Thoracic aorta (tissue), 2 donors: Measurements from ENCODE around the gene PER2. TPM values are rescaled to one million over a fixed set of nuclear protein-coding genes. Genes with fewer than 3 reads are reported as not detected.

Experiments used
- ATAC-seq: fragments of 150-250 bp; one replicate; pipeline ENCODE4 v1.8.0; 2017; ENCODE audit warnings: low read depth; ENCODE audit not compliant: insufficient number of reproducible peaks, low FRiP score
- DNase-seq: peaks from one replicate; pipeline ENCODE4 v3.0.0-alpha.2; 2020; ENCODE audit warnings: low spot score
- H3K27ac ChIP-seq, 2 donors: fragments of 200-600 bp; sonication (generic); 1 replicate in 1 of 2; 2 replicates in 1 of 2; pipeline ENCODE4 v1.5.1; 2016; ENCODE audit warnings: mild to moderate bottlenecking in 2 of 2, moderate library complexity in 2 of 2
- H3K27me3 ChIP-seq: fragments of 200-600 bp; sonication (generic); replicated peaks from 2 replicates; pipeline ENCODE4 v1.6.0; 2016; ENCODE audit warnings: mild to moderate bottlenecking; ENCODE audit not compliant: insufficient read depth
- H3K36me3 ChIP-seq: fragments of 200-600 bp; sonication (generic); one replicate; pipeline ENCODE4 v1.5.1; 2016
- H3K4me1 ChIP-seq, 2 donors: fragments of 200-600 bp; sonication (generic); 1 replicate in 1 of 2; 2 replicates in 1 of 2; pipeline versions ENCODE4 v1.5.1 to v1.6.0; 2016; ENCODE audit warnings: low read depth in 2 of 2, mild to moderate bottlenecking in 1 of 2; ENCODE audit not compliant: control insufficient read depth in 1 of 2
- H3K4me3 ChIP-seq: fragments of 200-600 bp; sonication (generic); 2 replicates; pipeline ENCODE4 v1.5.1; 2016; ENCODE audit warnings: mild to moderate bottlenecking
- H3K9me3 ChIP-seq: fragments of 200-600 bp; sonication (generic); 2 replicates; pipeline ENCODE4 v1.5.1; 2016
- CTCF ChIP-seq: fragments of 200-600 bp; sonication (generic); IDR thresholded peaks from one replicate; pipeline ENCODE4 v1.5.1; 2019; ENCODE audit warnings: antibody characterized with exemption
- total RNA-seq, 2 donors: library from RNA; depleted of rRNA; stranded (reverse); fragments of >200 nt; gene quantifications; one replicate each; pipeline versions ENCODE4 v1.1.0 to v1.2.3, GENCODE V29; 2016

Gene PER2
- total RNA-seq, 2 donors from 2014 or later, result 14.2 to 26.2 TPM

DNA sequence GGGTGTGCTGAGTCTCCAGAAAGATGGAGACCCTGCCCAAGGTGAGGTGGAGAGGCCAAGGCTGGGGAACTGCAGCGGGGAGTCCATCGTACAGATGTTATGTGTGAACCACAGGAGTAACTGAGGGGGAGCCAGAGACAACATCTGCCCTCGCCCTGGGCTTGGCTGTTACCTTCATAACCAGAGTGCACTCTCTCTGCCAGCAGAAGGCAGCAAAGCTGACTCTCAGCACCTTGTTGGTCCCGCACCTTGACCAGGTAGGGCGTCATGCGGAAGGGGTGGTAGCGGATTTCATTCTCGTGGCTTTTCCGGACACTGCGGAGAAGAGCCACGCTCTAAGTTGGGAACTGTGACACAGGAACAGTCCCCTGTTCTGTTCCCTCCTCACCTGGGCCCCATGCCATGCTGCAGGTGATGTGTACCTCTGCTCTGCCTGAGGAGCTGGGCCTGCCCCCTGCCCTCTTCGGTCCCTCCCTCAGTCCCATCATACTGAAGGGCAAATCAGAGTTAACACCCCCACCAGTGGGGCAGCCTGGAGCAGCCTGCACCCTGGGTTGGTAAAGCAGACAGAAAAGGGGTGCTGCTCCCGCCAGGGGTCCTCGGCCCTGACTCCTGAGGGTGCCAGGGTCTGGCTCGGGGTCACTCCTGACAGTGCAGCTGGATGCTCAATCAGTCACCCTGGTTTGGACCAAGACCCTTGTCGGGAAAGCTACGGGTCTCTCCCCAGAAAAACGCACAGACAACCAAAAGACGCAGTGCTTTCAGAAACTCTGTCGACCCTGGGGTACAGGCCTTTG is 20.3 kb downstream of the PER2 start:
- Histone ChIP-seq H3K36me3 (peaks cover 48% of the 10 kb centered on the region), H3K27me3 (no peaks in the 10 kb centered on the region), H3K4me3 (no peak overlapping the region), H3K9me3 (no peaks in the 10 kb centered on the region), H3K27ac (no peak overlapping the region), H3K4me1 (peaks cover 3 to 11% of the 10 kb centered on the region in 2 donors)
- no peak for DNase-seq
- ATAC-seq, result no peak
- TF ChIP-seq CTCF, result no peak

- no peak for TF ChIP-seq CTCF
- DNase-seq, result no peak
- no peak overlapping the region for H3K4me3 ChIP-seq
- no peak overlapping the region for H3K27ac ChIP-seq
- ATAC-seq, result no peak
- H3K27me3 ChIP-seq, result no peaks in the 10 kb centered on the region
- no peaks in the 10 kb centered on the region for H3K9me3 ChIP-seq
- peaks cover 3 to 12% of the 10 kb centered on the region in 2 donors for H3K4me1 ChIP-seq
- H3K36me3 ChIP-seq, result peaks cover 46% of the 10 kb centered on the region
Observed at GRCh38 chr2:238267341-238267710, 21.1 kb downstream of the PER2 start.

DNA sequence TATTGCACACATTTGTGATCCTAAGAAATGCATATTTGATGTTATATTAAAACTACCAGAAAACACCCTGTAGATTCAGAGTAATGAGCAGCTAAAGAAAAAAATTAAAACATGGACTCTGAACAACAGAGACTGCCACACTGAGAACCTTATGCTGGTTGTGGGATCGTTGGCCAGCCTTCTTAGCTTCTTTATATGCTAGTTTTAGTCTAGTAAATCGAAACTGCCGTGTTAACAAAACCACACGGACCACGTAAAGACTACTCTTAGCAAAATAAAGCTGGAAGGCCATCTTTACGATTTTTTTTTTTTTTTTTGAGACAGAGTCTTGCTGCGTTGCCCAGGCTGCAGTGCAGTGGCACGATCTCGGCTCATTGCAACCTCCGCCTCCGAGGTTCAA is 22.8 kb downstream of the PER2 start:
- no peak overlapping the region for H3K4me3 ChIP-seq
- H3K27ac ChIP-seq, result no peak overlapping the region
- no peak for TF ChIP-seq CTCF
- no peak for DNase-seq
- peaks cover 3 to 19% of the 10 kb centered on the region in 2 donors for H3K4me1 ChIP-seq
- H3K9me3 ChIP-seq, result no peaks in the 10 kb centered on the region
- ATAC-seq, result no peak
- H3K27me3 ChIP-seq, result no peaks in the 10 kb centered on the region
- peaks cover 44% of the 10 kb centered on the region for H3K36me3 ChIP-seq

GRCh38 chr2:238264072-238264460 is 24.3 kb downstream of the PER2 start:
- peak overlapping the region; percentile 22 to 55 for H3K27ac ChIP-seq
- H3K27me3 ChIP-seq, result no peaks in the 10 kb centered on the region
- TF ChIP-seq CTCF, result no peak
- no peak for ATAC-seq
- H3K9me3 ChIP-seq, result no peaks in the 10 kb centered on the region
- no peak for DNase-seq
- H3K4me1 ChIP-seq, result peaks cover 3 to 19% of the 10 kb centered on the region in 2 donors
- peaks cover 53% of the 10 kb centered on the region for H3K36me3 ChIP-seq
- H3K4me3 ChIP-seq, result no peak overlapping the region

DNA sequence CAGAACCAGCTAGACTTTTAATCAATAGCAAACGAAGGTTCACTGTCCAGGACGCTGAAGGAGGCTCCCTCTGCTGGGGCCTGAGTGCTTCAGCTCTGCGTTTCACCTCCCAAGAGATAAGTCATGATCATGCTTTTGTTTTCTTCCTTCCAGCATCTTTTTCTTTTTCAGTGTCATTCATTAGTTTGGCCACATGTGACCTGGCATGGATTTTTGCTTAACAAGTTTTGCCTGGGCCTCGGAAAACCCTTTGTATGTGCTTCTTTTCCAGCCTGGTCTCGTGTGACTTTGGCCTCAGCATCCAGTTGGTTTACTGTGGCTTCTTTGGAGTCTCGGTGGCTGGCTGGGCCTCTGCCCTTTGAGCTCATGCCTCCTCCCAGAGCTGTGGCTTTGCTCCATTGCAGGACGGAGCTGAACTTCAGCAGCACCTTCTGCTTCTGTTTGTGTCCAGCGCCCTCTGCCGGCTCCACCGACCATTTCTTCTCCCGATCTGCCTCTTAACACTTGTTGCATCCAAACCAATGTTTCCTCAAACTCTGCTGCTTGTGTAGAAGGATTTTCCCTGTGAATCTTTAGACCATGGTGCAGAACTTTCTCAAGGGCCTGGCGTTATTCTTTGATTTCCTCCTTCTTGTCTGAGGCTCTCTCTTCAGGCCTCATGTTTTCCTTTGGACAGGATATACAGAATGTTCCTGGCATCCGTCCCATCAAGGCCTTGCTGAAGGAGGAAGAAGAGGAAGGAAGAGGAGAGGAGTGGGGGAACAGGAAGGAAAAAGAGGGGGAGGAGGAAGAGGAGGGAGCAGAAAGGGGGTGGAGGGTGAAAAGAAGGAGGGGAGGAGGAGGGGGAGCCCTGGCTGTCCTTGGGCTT is 25.0 kb downstream of the PER2 start:
- Histone ChIP-seq H3K4me1 (peaks cover 3 to 19% of the 10 kb centered on the region in 2 donors), H3K27ac (peak overlapping the region; percentile 34 to 55), H3K4me3 (no peak overlapping the region), H3K27me3 (no peaks in the 10 kb centered on the region), H3K9me3 (no peaks in the 10 kb centered on the region), H3K36me3 (peaks cover 52% of the 10 kb centered on the region)
- DNase-seq, result peak; percentile 66
- peak; percentile 69 for ATAC-seq
- peak; percentile 84 for TF ChIP-seq CTCF
